Ovary (tissue), 9 donors: ENCODE data around the gene ANGPTL4. TPM values are rescaled to one million over a fixed set of nuclear protein-coding genes. Genes with fewer than 3 reads are reported as not detected.
A peak's percentile ranks its signal among the peaks of the same experiment; 100 is the strongest.
"Not testable (repeated sequence)": the region's sequence is repeated elsewhere in the genome, so short reads cannot be mapped to it uniquely, and the experiment has no call there.

Experiments
- DNase-seq, 5 donors: peaks; one replicate each; pipeline ENCODE4 v3.0.0-alpha.2; 2019 to 2020
- H3K27ac ChIP-seq, 2 donors: fragments of 200-600 bp; one replicate each; pipeline versions ENCODE4 v1.5.1 to v1.8.0; 2019 to 2022
- H3K27me3 ChIP-seq: fragments of 200-600 bp; one replicate; pipeline ENCODE4 v1.8.0; 2022
- H3K36me3 ChIP-seq: fragments of 200-600 bp; sonication (generic); one replicate; pipeline ENCODE4 v1.5.1; 2019
- H3K4me1 ChIP-seq: one replicate; pipeline ENCODE4 v1.8.1; 2013; ENCODE audit warnings: mild to moderate bottlenecking, moderate library complexity; ENCODE audit not compliant: insufficient read depth
- H3K4me3 ChIP-seq: fragments of 200-600 bp; sonication (generic); one replicate; pipeline ENCODE4 v1.5.1; 2017
- H3K9me3 ChIP-seq, 2 donors: fragments of 200-600 bp in 1 of 2; sonication (generic) in 1 of 2; one replicate each; pipeline versions ENCODE4 v1.5.1 to v1.8.1; 2013 to 2019; ENCODE audit warnings: mild to moderate bottlenecking in 1 of 2, moderate library complexity in 1 of 2
- CTCF ChIP-seq, 3 donors: fragments of 450-650 bp in 2 of 3; fragments of 200-600 bp in 1 of 3; IDR thresholded peaks; one replicate each; pipeline versions ENCODE4 v1.5.1 to v1.8.0; 2016 to 2022; ENCODE audit warnings: antibody characterized with exemption in 3 of 3, mild to moderate bottlenecking in 1 of 3
- EP300 ChIP-seq: sonication (generic); formaldehyde crosslinking; IDR thresholded peaks from one replicate; pipeline ENCODE4 v1.6.1; 2017; ENCODE audit warnings: antibody characterized with exemption
- POLR2A ChIP-seq: fragments of 450-650 bp; IDR thresholded peaks from one replicate; pipeline ENCODE4 v1.6.1; 2017; ENCODE audit warnings: antibody characterized with exemption, mild to moderate bottlenecking, moderate library complexity
- WGBS, 3 donors: extraction: QIAGEN DNeasy Blood & Tissue Kit in 1 of 3; methylation state at CpG; one replicate each; pipeline versions ENCODE4 v1.1.5 to v1.1.7; 2013 to 2017; 5-methylcytosine and 5-hydroxymethylcytosine counted together
- intact Hi-C, 4 donors: fragments of 100-400 bp; cut with DNase I; formaldehyde crosslinking; loops; one replicate each; pipeline versions ENCODE4 v1.11.0 to v1.15.1; 2022 to 2023
- polyA plus RNA-seq, 2 donors: library from polyadenylated mRNA; stranded (reverse); fragments of 200-250 nt in 1 of 2; fragments of 350-450 nt in 1 of 2; fragmentation: Illumina TruSeq in 1 of 2; extraction: RNeasy Lipid Tissue Mini Kit (QIAGEN cat#74804) in 1 of 2; gene quantifications; one replicate each; pipeline ENCODE4 v1.2.3, GENCODE V29; 2013 to 2014
- total RNA-seq, 7 donors: library from RNA; depleted of rRNA in 2 of 7; stranded (reverse); fragments of >200 nt in 2 of 7; fragmentation: NEBNext Ultra II Directional in 3 of 7; extraction: Animal tissue kit (Norgen Biotek cat#: 25700) in 3 of 7; gene quantifications; one replicate each; pipeline versions ENCODE4 v1.1.0 to v1.2.4, GENCODE V29; 2016 to 2023
- donor health status: DM: no; HTN: no; CAD: no; lungs with moderate emphysema.
- donor health status: DM: no; HTN: no; CAD: no.
- donor health status: Bipolar disorder and iron deficiency.
- donor health status: DM: yes; HTN: yes; CAD: no.
- donor health status: DM: no; HTN: no; CAD: no.
- donor health status: DM: yes; HTN: yes; CAD: no.

Gene ANGPTL4
- total and polyA plus RNA-seq, 9 donors: 0.71 to 35.0 (median 3.0) TPM

GRCh38 chr19:8343483-8343844 is 20.5 kb upstream of the ANGPTL4 start:
- no peaks in the 10 kb centered on the region for H3K36me3 ChIP-seq
- no peaks in the 10 kb centered on the region for H3K27me3 ChIP-seq
- 34 to 41% (median 35%) methylated on average over 11 of the region's 11 CpGs for WGBS, 3 donors
- intact Hi-C loops: no loop called here
- no peak for TF ChIP-seq EP300
- TF ChIP-seq POLR2A: no peak
- no peak for TF ChIP-seq CTCF (IDR thresholded peaks at IDR 0.05)
- peaks cover 4% of the 10 kb centered on the region for H3K4me1 ChIP-seq
- no peak overlapping the region for H3K4me3 ChIP-seq
- no peak overlapping the region for H3K27ac ChIP-seq
- no peak for DNase-seq
- H3K9me3 ChIP-seq: no peaks in the 10 kb centered on the region

GRCh38 chr19:8349629-8350372 is 14.2 kb upstream of the ANGPTL4 start:
- WGBS, 3 donors: 64 to 77% (median 69%) methylated on average over 8 of the region's 8 CpGs
- H3K4me1 ChIP-seq, H3K36me3 ChIP-seq, H3K9me3 ChIP-seq, H3K27me3 ChIP-seq, H3K27ac ChIP-seq, H3K4me3 ChIP-seq, DNase-seq: not testable (repeated sequence)
- intact Hi-C loops: loop anchor here in 2 of 4 donors (5.0 kb wide), 2 partner anchors 48 to 158 kb away; no protein-coding TSS in a partner anchor

- Histone ChIP-seq H3K4me3 (peak overlapping the region; percentile 9), H3K27ac (no peak overlapping the region), H3K27me3 (no peaks in the 10 kb centered on the region), H3K36me3 (no peaks in the 10 kb centered on the region), H3K9me3 (no peaks in the 10 kb centered on the region), H3K4me1 (peaks cover 2% of the 10 kb centered on the region)
- no peak for DNase-seq
- intact Hi-C loops: loop anchor here in 2 of 4 donors (5.0 kb wide), 2 partner anchors 45 to 155 kb away; no protein-coding TSS in a partner anchor
- WGBS, 3 donors: 10 to 19% (median 18%) methylated on average over 10 of the region's 10 CpGs
- TF ChIP-seq POLR2A: no peak
- TF ChIP-seq EP300: no peak
- no peak for TF ChIP-seq CTCF (IDR thresholded peaks at IDR 0.05)
Measured at GRCh38 chr19:8352134-8352827, 11.7 kb upstream of the ANGPTL4 start.

- not testable (repeated sequence) for H3K4me3 ChIP-seq
- intact Hi-C loops: loop anchor here in 2 of 4 donors (5.0 kb wide), 2 partner anchors 44 to 154 kb away; no protein-coding TSS in a partner anchor
Measured at GRCh38 chr19:8352845-8353244, 11.1 kb upstream of the ANGPTL4 start.

GRCh38 chr19:8355631-8356402 is 8.1 kb upstream of the ANGPTL4 start:
- no peak for DNase-seq
- H3K27me3 ChIP-seq: no peaks in the 10 kb centered on the region

More at GRCh38 chr19:8352845-8353244, 11.1 kb upstream of the ANGPTL4 start:
- DNase-seq, H3K4me1 ChIP-seq, H3K27me3 ChIP-seq, H3K27ac ChIP-seq, H3K9me3 ChIP-seq, H3K36me3 ChIP-seq: not testable (repeated sequence)
- WGBS, 3 donors: 58 to 64% (median 59%) methylated on average over 5 of the region's 5 CpGs

More at GRCh38 chr19:8355631-8356402, 8.1 kb upstream of the ANGPTL4 start:
- H3K4me1 ChIP-seq: peaks cover 2% of the 10 kb centered on the region
- intact Hi-C loops: loop anchor here in 1 of 4 donors (2.0 to 5.0 kb wide), 2 partner anchors 41 to 151 kb away; no protein-coding TSS in a partner anchor
- no peaks in the 10 kb centered on the region for H3K36me3 ChIP-seq
- 60 to 62% (median 61%) methylated on average over 6 of the region's 6 CpGs for WGBS, 3 donors
- no peak overlapping the region for H3K4me3 ChIP-seq
- no peaks in the 10 kb centered on the region for H3K9me3 ChIP-seq
- H3K27ac ChIP-seq: no peak overlapping the region
- TF ChIP-seq POLR2A: no peak
- TF ChIP-seq EP300: no peak
- TF ChIP-seq CTCF (IDR thresholded peaks at IDR 0.05): no peak
